Stimulated activated CD4-positive, alpha-beta T cell treated with anti-CD3 and anti-CD28 coated beads, Interleukin-2, amount 100 ng/mL, for 24 hours (primary cell): ENCODE data around the gene DNAJA2.

Experiments used
- DNase-seq, 2 donors: peaks; one replicate each; pipeline ENCODE4 v3.0.0-alpha.2; 2020

The DNAJA2 gene

DNA sequence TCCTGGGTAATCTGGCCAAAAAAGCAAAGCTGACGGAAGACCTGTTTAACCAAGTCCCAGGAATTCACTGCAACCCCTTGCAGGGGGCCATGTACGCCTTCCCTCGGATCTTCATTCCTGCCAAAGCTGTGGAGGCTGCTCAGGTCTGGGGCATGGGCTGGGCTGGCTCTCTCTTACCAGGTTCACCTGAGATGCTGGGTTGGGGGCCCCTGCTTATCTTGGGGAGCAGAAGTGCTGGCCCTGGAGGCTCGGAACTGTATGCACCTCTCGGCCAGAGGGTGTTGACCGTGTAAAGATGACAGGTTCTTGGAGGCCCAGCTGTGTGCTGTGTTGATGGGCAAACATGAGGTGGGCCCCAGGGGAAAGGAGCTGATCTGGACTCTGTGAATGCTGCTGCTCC lies 49.1 kb downstream of the DNAJA2 start:
- DNase-seq: no peak

DNA sequence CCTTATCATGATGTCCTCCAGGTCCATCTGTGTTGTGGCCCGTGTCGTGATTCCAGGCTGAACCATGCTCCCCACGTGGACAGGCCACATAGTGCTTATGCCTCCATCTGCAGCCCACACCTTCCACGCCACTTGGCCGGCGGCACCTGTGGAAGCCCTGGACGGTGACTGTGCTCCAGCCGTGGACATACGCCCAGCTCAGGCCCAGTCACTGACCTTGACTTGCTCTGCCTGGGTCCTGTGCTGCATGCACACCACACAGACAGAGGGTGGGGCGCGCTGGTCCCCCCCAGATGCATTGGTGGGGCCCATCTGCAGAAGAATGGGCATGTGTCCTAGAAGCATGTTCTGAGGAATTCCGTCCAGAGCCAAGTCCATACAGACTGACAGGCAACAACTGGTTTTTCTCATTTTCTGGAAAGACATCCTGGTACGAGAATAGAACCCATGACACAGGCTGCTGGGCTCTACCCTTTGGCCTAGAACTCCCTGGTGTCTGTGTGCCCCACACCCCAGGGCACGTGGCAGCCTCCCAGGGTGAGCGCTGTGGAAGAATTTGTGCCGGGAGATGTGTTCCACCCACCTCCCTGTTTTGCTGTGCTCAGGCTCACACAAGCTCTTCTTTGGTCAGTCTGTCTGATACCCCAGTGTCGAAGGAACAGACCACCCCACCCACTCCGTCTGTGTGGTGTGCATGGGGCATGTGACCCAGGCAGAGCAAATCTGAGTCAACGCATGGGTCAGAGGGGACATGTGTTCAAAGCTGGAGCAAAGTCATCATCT lies 49.8 kb downstream of the DNAJA2 start:
- no peak for DNase-seq

- DNase-seq: no peak
Observed at GRCh38 chr16:46922239-46922638, 51.2 kb downstream of the DNAJA2 start.

DNA sequence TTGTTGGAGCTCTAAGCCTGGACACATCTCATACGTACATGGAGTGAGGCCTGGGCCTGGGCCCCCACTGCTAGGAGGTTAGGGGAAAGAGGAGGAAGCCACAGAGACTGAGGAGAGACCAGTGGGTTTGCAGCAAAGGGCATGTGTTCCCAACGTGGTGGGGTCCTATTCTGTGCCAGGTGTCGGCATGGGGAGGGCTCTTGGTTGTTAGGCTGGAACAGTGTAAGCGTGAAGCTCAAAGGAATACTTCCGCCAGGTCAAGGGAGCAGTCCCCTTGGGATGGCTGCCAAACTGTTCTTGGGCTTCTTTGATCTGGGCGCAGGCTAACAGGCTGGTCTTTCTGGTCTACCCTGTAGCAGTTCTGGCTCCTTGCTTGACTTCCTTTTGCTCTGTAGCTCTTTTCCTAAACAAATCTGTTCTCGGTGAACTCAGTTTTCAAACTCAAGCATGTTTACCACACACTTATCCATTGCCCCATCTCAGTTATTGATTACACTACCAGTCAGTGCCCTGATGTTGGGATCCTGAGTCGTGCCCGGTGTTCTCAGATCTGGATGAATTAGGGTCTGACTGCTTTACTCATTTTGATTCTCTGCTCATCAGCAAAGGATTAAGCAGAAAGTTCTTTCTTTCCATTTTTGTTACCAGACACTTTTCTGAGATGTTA lies 52.9 kb downstream of the DNAJA2 start:
- DNase-seq: no peak

DNA sequence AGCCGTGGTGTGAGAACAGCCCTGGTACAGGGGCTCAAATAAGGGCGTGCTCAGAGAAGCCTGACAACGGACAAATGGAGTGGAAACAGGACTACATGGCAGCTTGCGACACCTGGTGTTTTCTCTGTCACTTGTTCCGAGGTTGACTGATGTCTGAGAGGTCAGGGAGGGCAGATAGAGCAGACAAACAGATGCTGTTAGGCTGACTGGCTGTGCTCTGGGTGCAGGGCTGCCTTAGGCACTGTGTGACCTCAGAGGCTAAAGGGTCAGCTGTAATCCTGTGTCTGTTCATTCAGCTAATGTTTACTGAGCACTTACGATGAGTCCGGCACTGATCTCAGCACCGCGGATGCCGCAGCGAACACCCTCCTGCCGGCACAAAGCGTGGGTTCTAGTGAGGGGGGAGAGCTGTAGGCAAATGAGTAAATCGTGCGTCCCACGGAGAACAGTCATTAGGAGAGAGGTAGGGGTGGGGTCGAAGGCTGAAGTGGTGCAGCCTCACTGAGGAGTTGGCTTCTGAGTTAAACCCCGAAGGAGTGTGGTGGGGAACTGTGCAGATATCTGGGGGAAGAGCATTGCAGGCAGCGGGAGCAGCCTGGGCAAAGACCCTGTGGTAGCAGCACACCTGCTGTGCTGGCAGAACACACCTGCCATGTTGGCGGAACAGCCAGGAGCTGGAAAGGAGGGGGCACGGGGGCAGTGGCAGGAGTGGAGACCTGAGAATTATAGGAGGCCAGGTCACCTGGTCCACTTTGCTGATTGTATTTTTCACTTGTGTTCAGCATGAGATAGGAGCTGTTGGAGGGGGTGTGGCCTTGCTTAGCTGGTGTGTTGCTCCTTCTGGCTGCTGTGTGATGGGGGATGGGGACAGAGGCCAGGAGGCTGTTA lies 54.3 kb downstream of the DNAJA2 start:
- DNase-seq: no peak

DNA sequence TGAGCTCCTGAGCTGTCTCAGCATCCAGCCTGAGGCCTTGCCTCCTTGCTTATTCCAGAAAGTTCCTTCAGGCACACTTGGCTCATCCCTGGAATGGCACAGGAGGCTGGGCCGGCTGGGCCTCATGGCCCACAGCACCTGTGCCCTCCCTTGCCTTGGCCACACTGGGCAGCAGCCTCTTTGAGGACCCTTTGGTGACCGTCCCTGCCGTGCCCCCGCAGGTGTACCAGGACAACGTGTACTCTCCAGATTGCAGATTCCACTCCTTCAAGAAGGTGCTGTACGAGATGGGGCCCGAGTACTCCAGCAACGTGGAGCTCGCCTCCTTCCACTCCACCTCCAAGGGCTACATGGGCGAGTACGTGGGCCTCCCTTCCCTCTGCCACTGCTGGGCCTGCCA lies 55.1 kb downstream of the DNAJA2 start:
- no peak for DNase-seq

GRCh38 chr16:46916980-46917379 lies 56.5 kb downstream of the DNAJA2 start:
- DNase-seq: no peak

DNA sequence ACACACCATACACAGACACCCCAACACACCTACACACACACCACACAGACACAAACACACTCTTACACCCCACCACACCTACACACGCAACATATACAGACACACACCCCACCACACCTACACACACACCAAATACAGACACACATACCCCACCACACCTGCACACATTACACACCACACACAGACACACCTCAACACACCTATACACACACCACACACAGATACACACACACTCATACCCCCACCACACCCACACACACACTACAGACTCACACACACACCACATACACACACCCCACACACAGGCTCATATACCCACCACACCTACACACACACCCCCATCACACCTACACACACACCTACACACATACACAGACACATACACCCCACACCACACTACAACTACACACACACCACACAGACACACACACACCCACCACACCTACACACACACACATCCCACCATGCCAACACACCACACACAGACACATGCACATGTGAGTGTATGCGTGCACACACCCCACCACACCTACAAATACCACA lies 57.9 kb downstream of the DNAJA2 start:
- DNase-seq: no peak

DNA sequence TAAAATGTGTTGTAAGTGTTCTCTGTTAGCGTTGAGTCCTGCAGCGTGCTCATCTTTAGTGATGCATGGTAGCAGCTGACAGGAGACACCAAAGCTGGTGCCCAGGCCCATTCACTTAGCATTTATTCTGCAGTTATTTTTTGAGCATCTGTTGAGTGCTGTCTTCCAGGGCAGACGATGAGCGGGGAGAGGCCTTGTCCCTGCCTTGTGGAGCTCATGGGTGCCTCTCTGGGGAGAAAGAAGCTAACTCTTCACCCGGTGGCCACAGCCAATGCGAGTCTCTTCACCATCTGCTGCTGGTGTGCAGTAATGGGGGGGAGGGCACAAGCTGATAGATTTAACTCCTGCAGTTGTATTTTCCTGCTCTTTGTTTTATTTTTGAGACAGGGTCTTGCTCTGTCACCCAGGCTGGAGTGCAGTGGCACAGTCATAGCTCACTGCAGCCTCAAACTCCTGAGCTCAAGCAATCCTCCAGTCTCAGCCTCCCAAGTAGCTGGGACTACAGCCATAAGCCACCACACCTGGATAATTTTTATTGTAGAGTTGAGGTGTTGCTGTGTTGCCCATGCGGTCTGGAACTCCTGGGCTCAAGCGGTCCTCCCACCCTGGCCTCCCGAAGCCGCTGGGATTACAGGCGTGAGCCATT lies 58.8 kb downstream of the DNAJA2 start:
- no peak for DNase-seq

GRCh38 chr16:46911650-46912049 lies 61.8 kb downstream of the DNAJA2 start:
- DNase-seq: no peak

- DNase-seq: no peak
Observed at GRCh38 chr16:46911038-46911437, 62.4 kb downstream of the DNAJA2 start.

- DNase-seq: peak; percentile 69 to 73
Observed at GRCh38 chr16:46908540-46909372, 64.7 kb downstream of the DNAJA2 start.

- no peak for DNase-seq
Observed at GRCh38 chr16:46907061-46907774, 66.3 kb downstream of the DNAJA2 start.

GRCh38 chr16:46906360-46907060 lies 67.0 kb downstream of the DNAJA2 start:
- DNase-seq: no peak
